Panc1 (cell line): ENCODE measurements around the gene GATB. TPM values are rescaled to one million over a fixed set of nuclear protein-coding genes. Genes with fewer than 3 reads are reported as not detected.

Source experiments
- ATAC-seq: fragments of 200-7000 bp; cut with Tn5 transposase; 2 replicates; pipeline ENCODE4 v1.9.1; 2020; ENCODE audit warnings: mild to moderate bottlenecking, moderate library complexity
- BruUV-seq: library from RNA; stranded (reverse); fragments of 400-500 nt; replicated peaks from 2 replicates; lab custom pipeline; 2021; lab: Mats Ljungman, UMichigan
- CTCF ChIA-PET: fragments of 300-600 bp; sonication (Branson Sonifier 250); formaldehyde crosslinking; loops from one replicate; lab custom pipeline; 2022; ENCODE audit warnings: antibody characterized with exemption; lab: Charles Lee
- POLR2A ChIA-PET: fragments of 300-600 bp; sonication (Branson Sonifier 250); formaldehyde crosslinking; loops from one replicate; lab custom pipeline; 2022; ENCODE audit warnings: antibody characterized with exemption; lab: Charles Lee
- DNase-seq: peaks from one replicate; pipeline ENCODE4 v3.0.0-alpha.2; 2010; ENCODE audit warnings: low read depth, low spot score
- H3K27ac ChIP-seq: 2 replicates; pipeline ENCODE4 v1.5.1; 2011; ENCODE audit warnings: mild to moderate bottlenecking, low read length, inconsistent platforms
- H3K27me3 ChIP-seq: fragments of 200-500 bp; sonication (Bioruptor generic); 2 replicates; pipeline ENCODE4 v1.6.0; 2014; ENCODE audit warnings: low read length, inconsistent platforms; ENCODE audit not compliant: control insufficient read depth, insufficient read depth
- H3K36me3 ChIP-seq: fragments of 200-500 bp; sonication (Bioruptor generic); 2 replicates; pipeline ENCODE4 v1.5.1; 2014; ENCODE audit warnings: inconsistent platforms, mild to moderate bottlenecking, low read length, moderate library complexity; ENCODE audit not compliant: control insufficient read depth, insufficient read depth
- H3K4me1 ChIP-seq: 2 replicates; pipeline ENCODE4 v1.5.1; 2011; ENCODE audit warnings: inconsistent platforms, mild to moderate bottlenecking, low read length, moderate library complexity; ENCODE audit not compliant: control insufficient read depth, insufficient read depth
- H3K4me3 ChIP-seq, 2 experiments: 2 replicates each; pipeline ENCODE4 v1.5.1; 2011 to 2012; ENCODE audit warnings: low read depth in 2 of 2, low read length in 2 of 2, mild to moderate bottlenecking in 2 of 2, inconsistent platforms in 1 of 2, moderate library complexity in 1 of 2
- H3K9me3 ChIP-seq: fragments of 200-500 bp; sonication (Bioruptor generic); 2 replicates; pipeline ENCODE4 v1.5.1; 2014; ENCODE audit warnings: low read depth, mild to moderate bottlenecking, inconsistent platforms, low read length, moderate library complexity; ENCODE audit not compliant: control insufficient read depth, insufficient read depth
- POLR2AphosphoS5 ChIP-seq: IDR thresholded peaks from 2 replicates; pipeline ENCODE4 v1.6.1; 2012; ENCODE audit warnings: mild to moderate bottlenecking, low read depth, low read length, moderate library complexity
- SIN3A ChIP-seq: IDR thresholded peaks from 2 replicates; pipeline ENCODE4 v1.6.1; 2012; ENCODE audit warnings: low read depth, mild to moderate bottlenecking, low read length, moderate library complexity, borderline replicate concordance; ENCODE audit not compliant: insufficient read depth
- TCF7L2 ChIP-seq: IDR thresholded peaks from 2 replicates; pipeline ENCODE4 v1.6.1; 2011; ENCODE audit warnings: mild to moderate bottlenecking, low read depth, low read length, inconsistent platforms
- in situ Hi-C: cut with HindIII; loops from 2 replicates; pipeline ENCODE4 v1.10.0; 2016; ENCODE audit warnings: low sequenced_read_pairs, low pct_unique_long_range_greater_than_20kb
- intact Hi-C: fragments of 100-400 bp; cut with micrococcal nuclease; formaldehyde crosslinking; loops from one replicate; pipeline ENCODE4 v1.10.0; 2022; ENCODE audit not compliant: unreplicated experiment
- total RNA-seq: library from RNA; stranded (reverse); gene quantifications from one replicate; pipeline ENCODE4 v1.2.1, GENCODE V29; 2021; ENCODE audit not compliant: unreplicated experiment
- TF ChIP-seq, protein P1 (sequence below): fragments of 450-650 bp; IDR thresholded peaks from 2 replicates; pipeline ENCODE4 v1.5.1; 2017; ENCODE audit warnings: mild to moderate bottlenecking
- TF ChIP-seq, protein P2 (sequence below), 2 experiments: IDR thresholded peaks; 2 replicates each; pipeline ENCODE4 v1.6.1; 2011 to 2012; ENCODE audit warnings: low read depth in 2 of 2, control low read depth in 1 of 2, low read length in 1 of 2, mild to moderate bottlenecking in 1 of 2, moderate library complexity in 1 of 2; ENCODE audit not compliant: insufficient read depth in 1 of 2

GATB gene
- total RNA-seq, 1 experiment from 2014 or later = 9.7 TPM

DNA sequence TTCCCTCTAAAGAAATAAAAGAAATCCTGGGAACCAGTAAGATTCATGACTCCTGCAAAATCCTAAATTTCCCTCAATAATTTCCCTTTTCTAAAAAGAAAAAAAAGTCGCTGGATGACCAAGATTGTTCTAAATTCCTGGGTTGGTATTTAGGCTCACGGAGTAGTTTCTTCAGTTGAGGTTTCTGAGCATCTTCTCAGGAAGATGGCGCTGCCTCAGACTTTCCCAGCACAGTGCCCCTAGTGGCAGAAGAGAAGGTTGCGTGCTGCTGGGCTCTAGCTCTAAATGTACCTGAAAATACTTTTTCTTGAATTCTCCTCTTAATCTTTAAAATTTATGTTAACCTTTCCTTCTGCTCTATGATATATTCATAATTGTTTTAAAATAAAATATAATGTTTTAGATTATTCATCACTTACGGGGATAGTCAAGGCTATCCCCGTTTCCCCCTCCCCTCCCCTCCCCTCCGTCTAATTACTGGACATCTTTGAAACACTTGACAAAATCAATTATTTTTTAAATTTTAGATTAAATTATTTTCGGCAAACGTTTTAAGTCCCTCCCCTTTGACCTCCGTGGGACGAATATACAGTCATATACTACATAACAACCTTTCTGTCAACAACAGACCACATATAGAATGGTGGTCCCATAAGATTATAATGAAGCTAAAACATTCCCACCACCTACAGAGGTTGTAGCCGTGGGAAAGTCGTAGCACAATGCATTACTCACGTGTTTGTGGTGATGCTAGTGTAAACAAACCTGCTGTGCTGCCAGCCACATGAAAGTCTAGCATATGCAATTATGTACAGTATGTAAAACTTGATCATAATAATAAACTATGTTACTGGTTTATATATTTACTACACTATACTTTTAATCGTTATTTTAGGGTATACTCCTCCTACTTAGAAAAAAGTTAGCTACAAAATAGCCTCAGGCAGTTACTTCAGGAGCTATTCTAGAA lies 41.0 kb upstream of the GATB start:
- DNase-seq = peak; percentile 15
- in situ Hi-C loops (no loop called here), intact Hi-C loops (no loop called here)
- no peak for ATAC-seq
- no peaks in the 10 kb centered on the region for H3K4me1 ChIP-seq
- H3K9me3 ChIP-seq = no peaks in the 10 kb centered on the region
- BruUV-seq = no TSS peak
- H3K4me3 ChIP-seq = no peak overlapping the region
- POLR2A ChIA-PET = no interaction called here
- no peak overlapping the region for H3K27ac ChIP-seq
- no peaks in the 10 kb centered on the region for H3K36me3 ChIP-seq
- TF ChIP-seq TCF7L2 = no peak
- TF ChIP-seq, protein P1, sequence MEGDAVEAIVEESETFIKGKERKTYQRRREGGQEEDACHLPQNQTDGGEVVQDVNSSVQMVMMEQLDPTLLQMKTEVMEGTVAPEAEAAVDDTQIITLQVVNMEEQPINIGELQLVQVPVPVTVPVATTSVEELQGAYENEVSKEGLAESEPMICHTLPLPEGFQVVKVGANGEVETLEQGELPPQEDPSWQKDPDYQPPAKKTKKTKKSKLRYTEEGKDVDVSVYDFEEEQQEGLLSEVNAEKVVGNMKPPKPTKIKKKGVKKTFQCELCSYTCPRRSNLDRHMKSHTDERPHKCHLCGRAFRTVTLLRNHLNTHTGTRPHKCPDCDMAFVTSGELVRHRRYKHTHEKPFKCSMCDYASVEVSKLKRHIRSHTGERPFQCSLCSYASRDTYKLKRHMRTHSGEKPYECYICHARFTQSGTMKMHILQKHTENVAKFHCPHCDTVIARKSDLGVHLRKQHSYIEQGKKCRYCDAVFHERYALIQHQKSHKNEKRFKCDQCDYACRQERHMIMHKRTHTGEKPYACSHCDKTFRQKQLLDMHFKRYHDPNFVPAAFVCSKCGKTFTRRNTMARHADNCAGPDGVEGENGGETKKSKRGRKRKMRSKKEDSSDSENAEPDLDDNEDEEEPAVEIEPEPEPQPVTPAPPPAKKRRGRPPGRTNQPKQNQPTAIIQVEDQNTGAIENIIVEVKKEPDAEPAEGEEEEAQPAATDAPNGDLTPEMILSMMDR = peak; percentile 87
- no peaks in the 10 kb centered on the region for H3K27me3 ChIP-seq
- CTCF ChIA-PET = interaction anchor here (1.7 kb wide), 1 partner anchor 22 kb away, joined by 4 read pairs; no protein-coding TSS in a partner anchor

DNA sequence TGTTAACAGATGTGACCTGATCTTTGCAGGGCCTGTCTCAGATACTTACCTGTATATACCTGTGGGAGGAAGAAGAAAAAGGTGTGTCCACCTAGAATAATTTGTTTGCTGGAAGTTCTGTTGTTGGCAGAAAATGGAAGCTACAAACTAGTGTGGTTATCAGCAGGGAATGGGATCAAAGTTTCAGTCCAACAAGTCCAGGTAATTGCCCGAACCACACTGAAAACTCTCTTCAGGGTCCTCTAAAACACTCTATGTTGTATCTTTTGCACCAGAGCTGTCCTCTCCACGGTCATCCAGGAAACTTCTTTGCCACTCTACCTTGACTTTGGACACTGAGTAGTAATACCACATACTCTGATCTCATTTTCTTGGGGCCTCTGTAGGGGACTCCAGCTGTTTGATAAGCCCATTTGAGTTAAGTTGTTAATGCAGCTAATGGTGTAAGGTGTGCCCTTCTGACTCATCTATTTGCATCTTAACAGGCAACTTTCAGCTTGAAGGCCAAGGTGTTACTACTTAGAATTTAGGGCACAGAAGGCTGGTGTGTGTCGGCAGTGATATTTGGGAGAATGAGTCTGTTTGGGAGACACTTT lies 38.7 kb upstream of the GATB start:
- ATAC-seq (no peak), DNase-seq (no peak)
- intact Hi-C loops (no loop called here), in situ Hi-C loops (no loop called here)
- Histone ChIP-seq H3K9me3 (no peaks in the 10 kb centered on the region), H3K4me3 (no peak overlapping the region), H3K27me3 (no peaks in the 10 kb centered on the region), H3K27ac (no peak overlapping the region), H3K4me1 (no peaks in the 10 kb centered on the region), H3K36me3 (no peaks in the 10 kb centered on the region)
- no TSS peak for BruUV-seq
- ChIA-PET POLR2A (no interaction called here), CTCF (no interaction called here)
- TF ChIP-seq, protein P2, sequence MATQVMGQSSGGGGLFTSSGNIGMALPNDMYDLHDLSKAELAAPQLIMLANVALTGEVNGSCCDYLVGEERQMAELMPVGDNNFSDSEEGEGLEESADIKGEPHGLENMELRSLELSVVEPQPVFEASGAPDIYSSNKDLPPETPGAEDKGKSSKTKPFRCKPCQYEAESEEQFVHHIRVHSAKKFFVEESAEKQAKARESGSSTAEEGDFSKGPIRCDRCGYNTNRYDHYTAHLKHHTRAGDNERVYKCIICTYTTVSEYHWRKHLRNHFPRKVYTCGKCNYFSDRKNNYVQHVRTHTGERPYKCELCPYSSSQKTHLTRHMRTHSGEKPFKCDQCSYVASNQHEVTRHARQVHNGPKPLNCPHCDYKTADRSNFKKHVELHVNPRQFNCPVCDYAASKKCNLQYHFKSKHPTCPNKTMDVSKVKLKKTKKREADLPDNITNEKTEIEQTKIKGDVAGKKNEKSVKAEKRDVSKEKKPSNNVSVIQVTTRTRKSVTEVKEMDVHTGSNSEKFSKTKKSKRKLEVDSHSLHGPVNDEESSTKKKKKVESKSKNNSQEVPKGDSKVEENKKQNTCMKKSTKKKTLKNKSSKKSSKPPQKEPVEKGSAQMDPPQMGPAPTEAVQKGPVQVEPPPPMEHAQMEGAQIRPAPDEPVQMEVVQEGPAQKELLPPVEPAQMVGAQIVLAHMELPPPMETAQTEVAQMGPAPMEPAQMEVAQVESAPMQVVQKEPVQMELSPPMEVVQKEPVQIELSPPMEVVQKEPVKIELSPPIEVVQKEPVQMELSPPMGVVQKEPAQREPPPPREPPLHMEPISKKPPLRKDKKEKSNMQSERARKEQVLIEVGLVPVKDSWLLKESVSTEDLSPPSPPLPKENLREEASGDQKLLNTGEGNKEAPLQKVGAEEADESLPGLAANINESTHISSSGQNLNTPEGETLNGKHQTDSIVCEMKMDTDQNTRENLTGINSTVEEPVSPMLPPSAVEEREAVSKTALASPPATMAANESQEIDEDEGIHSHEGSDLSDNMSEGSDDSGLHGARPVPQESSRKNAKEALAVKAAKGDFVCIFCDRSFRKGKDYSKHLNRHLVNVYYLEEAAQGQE (IDR thresholded peaks at IDR 0.05; ENCODE audit: insufficient read depth in 1 of 2, low read depth in 2 of 2, low read length in 1 of 2) = no peak
- TF ChIP-seq SIN3A (no peak), POLR2AphosphoS5 (no peak), TCF7L2 (no peak)
- TF ChIP-seq, protein P1 = no peak
